Stimulated activated CD4-positive, alpha-beta T cell treated with anti-CD3 and anti-CD28 coated beads, Interleukin-4, amount 100 ng/mL, for 24 hours (primary cell): Measurements from ENCODE around the gene CCDC73.

Experiments
- DNase-seq: peaks from one replicate; pipeline ENCODE4 v3.0.0-alpha.2; 2020

CCDC73 gene

DNA sequence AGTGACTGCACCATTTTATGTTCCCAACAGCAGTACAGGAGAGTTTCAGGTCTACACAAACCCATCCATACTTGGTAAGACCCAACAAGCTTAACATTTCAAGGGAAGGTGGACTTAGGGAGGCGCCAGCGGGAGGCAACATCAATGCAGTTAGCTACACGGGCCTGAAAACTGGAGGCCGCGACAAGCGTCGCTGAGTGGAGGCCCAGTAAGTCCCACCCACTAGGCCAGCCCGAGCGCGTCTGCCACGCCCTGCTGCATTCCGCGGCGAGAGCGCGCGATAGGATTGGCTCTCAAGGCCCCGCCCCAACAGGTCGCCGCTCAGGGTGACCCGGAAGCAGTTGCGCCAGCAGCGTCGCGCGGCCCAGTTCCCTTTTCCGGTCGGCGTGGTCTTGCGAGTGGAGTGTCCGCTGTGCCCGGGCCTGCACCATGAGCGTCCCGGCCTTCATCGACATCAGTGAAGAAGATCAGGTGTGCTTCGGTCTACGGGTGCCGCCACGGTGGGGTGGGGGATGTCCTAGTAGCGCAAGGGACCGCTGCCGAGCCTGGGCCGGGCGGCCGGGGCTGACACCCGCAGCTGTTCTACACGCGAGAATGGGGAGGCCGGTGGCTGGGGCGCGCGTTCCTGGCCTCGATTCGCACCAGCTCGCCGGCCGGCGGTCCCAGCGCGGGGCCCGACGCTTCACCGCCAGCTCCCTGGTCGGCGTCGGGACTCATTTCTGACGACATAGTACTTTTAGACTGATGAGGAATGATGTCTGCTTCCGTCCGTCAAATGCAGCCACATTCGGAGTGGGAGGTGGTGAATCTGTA lies 210.8 kb downstream of the CCDC73 start, which contains the start of gene EIF3M:
Gene EIF3M, plus strand, starts transcription at position 373 of the 813 bp plus-strand sequence. Its CDS starts 57 bp downstream, at position 430.
- peak; percentile 97 for DNase-seq

- no peak for DNase-seq
Observed at GRCh38 chr11:32581556-32581955, 212.9 kb downstream of the CCDC73 start.

DNA sequence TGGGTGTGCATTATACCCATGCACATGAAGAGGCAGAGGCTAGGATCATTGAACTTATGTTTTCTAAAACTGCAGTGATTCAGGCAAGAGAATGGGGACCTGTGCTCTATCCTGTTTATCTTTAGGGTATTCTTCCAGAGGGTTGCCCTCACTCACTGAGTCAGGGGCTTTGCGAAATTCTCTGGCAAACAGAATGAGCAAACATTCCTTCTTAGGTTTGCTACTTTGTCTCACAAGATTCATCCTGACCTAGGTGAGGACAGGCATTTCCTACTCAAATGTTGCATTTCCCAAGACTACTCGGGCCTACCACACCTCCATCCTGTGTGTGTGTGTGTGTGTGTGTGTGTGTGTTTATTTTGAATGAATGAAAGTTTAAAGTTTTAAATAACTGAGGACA lies 213.5 kb downstream of the CCDC73 start:
- DNase-seq = no peak

DNA sequence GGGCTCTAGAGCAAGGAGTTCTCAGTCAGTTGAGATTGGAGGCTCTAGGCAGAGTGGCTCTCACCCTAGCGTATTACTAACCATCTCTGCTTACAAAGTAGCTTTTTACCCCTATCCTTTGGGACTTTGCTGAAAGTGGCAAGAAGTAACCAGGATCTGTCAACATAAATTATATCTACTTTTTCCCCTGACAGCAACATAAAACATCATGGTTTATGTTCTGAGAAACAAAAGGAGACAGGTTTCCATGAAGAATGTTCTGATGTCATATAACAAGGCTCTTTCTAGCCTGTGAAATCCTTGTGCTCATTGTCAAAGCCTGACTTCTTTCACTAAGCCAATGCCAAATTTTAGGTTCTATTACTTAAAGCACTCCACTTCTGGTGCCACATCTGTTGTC lies 218.0 kb downstream of the CCDC73 start:
- no peak for DNase-seq

DNA sequence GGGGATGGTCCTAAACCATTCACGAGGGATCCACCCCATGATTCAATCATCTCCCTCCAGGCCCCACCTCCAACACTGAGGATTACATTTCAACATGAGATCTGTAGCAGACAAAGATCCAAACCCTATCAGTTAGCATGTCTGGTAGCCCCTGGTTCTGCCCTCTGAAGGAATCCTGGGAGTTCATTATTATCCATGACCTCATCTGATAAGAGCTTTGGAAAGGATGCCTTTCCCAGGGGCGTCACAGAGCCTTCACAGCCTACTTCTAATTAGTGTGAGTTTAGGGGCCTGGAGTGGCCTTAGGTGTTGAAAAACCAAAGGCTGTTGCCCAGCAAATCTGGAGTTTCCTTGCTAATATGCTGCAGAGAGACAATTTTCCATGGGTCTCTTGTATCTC lies 219.4 kb downstream of the CCDC73 start:
- DNase-seq = no peak

DNA sequence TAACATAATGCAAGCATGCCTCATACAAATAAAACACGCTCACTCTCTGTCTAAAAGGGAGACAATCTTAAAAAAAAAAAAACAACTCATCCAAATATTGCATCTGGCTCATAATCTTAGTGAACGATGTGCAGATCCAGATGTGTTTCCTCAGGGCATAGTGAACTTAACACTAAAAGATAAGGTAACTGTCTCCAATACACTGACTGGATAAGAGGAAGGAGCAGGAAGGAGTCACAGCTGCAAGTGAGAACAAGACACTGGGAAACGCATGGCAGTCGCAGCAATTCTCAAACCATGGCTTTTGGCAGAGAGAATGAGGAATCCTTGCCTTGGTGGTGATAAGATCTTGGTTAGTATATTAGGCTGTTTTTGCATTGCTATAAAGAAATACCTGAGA lies 220.0 kb downstream of the CCDC73 start:
- no peak for DNase-seq

DNA sequence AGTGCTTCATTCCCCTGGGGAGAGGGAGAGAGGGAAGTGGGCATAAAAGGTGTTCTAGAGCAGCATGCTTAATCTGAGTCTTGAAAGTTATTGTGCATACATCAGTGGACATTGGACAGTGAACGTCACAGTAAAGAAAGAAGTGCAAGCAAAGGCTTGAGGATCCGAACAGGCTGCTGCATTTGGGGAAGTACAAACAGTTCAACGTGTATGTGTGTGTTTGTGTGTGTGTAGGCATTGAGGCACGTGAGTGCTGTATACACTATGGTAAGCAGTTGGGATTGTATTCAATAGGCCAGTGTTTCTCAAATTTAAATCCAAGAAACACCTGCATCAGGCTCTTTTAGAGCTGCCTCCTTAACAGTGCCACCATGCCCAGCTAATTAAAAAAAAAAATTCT lies 221.2 kb downstream of the CCDC73 start:
- no peak for DNase-seq

- DNase-seq = no peak
Observed at GRCh38 chr11:32571039-32571438, 223.4 kb downstream of the CCDC73 start.

DNA sequence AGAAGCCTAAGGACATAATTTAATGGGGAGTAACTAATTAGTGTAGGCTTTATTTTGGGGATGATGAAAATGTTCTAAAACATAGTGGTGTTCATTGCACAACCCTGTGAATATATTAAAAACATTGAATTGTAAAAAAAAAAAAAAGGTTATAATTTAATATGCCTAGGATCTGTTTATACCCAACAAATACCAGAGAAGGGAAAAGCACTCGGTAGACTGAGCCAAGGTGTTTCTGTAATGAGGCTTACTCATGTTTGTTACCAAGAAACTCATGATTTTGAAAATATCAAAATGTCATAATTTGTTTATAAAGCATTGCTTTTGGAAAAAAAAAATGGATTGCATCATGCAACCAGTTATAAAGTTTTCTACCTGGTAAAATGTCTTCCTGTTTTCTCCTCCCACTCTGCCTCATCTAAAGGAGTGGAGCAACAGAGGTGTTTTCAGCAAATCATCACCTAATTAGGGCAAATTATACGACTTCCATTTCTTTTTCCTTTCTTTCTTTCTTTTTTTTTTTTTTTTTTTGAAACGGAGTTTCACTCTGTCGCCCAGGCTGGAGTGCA lies 225.1 kb downstream of the CCDC73 start:
- no peak for DNase-seq

- no peak for DNase-seq
Observed at GRCh38 chr11:32567154-32567553, 227.3 kb downstream of the CCDC73 start.

GRCh38 chr11:32566517-32566916 lies 227.9 kb downstream of the CCDC73 start:
- no peak for DNase-seq

DNA sequence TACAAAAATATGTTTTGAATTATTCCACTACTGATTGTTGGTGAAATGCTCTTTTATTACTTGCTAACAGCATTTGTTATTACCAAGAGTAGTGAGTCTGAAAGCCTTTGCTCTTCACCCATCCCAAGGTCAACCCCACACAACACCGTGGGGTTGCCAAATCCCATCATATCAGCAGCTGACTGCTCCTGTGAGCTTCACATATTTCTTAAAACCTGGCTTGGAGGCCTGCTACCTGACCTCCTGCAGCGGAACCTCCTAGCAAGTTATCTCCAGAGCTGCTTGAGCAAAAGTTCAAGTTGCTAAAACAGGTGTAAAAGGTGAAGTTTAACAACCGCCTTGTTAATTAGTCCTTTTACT lies 230.9 kb downstream of the CCDC73 start:
- no peak for DNase-seq

DNA sequence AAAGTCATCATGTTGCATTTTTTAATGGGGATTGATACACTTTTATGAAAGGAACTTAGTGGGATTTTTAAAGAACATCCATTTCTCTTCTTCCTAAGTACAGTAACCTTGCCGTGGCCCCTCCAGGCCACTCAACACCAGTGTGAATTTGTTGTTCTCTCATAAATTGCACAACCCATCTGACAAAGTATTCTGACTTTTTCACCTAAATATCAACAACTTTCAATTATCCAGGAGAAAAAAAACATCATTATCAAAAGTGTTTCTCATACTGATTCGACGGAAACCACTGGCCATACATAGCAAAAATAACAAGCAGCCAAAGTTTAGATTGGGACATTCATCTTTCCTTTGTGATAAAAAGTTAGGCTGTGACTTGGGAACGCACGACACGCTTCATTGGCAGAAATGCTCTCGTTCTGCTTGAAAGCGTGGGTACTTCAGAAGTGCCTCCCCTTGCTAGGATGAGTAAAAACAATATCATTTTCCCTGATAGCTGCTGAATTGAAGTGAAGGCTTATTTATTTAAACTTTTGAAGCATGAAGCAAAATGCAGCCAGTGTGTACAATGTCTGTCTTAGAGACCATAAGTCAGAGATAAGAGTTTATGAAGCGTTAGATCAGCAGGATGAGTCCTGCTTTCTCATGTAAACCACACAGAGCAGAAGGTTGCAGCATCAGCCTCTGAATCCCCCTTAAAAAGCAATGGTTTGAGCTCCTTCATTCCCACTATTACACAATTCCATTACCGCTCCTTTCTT lies 231.4 kb downstream of the CCDC73 start:
- no peak for DNase-seq

DNA sequence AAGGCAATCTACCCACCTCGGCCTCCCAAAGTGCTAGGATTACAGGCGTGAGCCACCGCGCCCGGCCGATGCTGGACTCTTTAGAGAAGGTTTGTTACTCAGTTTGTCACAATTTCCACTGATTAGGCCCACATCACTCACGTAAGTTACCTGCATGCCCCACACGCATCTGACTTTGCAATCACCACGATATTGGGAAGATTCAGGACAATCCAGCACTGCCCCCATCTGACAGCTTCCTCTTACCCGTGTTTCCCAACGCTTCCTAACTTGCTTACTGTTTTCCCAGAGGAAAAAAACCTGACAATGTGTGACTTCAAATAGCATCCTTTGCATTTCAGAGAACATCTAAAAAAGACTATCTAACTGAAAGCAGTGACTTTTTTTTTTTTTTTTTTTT lies 232.6 kb downstream of the CCDC73 start:
- DNase-seq = no peak

DNA sequence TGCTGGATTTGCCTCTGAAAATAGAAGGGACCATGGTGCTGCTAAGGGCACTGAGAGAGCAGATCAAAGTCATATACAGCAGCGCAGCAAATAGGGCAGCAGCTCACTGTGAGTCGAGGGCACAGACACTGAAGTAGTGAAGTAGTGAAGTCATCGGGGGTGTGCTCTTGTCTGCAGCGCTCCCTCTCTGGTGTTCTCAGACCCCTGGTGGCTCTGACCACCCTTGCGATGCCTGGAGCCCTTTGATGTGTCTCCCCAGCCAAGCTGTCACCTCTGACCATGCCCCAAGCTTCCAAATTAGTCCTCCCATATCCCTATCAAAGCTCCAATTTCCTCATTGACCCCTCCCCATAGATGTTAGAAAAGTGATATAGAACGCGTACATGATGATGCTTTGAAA lies 238.6 kb downstream of the CCDC73 start:
- DNase-seq = no peak

DNA sequence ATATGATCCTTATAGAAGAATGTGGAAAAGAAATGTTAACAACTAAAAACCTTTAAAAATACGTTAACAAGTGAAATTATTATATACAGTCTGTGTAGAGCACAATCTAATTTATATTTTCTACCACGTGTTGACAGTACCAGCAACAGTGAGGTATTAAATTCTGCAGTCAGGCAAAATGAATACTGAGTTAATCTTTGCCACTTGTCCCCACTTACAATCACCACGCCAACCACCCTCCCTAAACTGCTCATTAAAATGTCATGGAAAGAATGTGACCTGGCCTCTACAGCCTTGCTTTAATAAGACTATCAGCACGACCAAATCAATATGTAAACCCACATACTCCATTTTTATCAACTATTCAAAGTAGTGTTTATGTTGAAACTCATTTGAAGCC lies 239.4 kb downstream of the CCDC73 start:
- no peak for DNase-seq
